HL-60 (cell line): ENCODE results near the gene ZNF776.
"Not testable (repeated sequence)": the region's sequence is repeated elsewhere in the genome, so short reads cannot be mapped to it uniquely, and the experiment has no call there.

Source experiments
- CTCF ChIP-seq: IDR thresholded peaks from one replicate; pipeline ENCODE4 v1.5.1; 2011; ENCODE audit warnings: low read length, control low read depth, inconsistent platforms; ENCODE audit not compliant: insufficient read depth
- POLR2AphosphoS5 ChIP-seq: IDR thresholded peaks from 2 replicates; pipeline ENCODE4 v1.6.1; 2012; ENCODE audit warnings: low read depth
- REST ChIP-seq: IDR thresholded peaks from 2 replicates; pipeline ENCODE4 v1.6.1; 2012; ENCODE audit warnings: low read depth; ENCODE audit not compliant: insufficient replicate concordance

GRCh38 chr19:57738770-57739169 is 7.8 kb upstream of the ZNF776 start:
- not testable (repeated sequence) for TF ChIP-seq POLR2AphosphoS5, CTCF, REST
